CD8-positive, alpha-beta memory T cell (primary cell): ENCODE results near the gene ADTRP. TPM values are rescaled to one million over a fixed set of nuclear protein-coding genes. Genes with fewer than 3 reads are reported as not detected.
A peak's percentile ranks its signal among the peaks of the same experiment; 100 is the strongest.

Experiments
- CTCF ChIA-PET: fragments of 350-600 bp; sonication (Branson Sonifier 250); formaldehyde crosslinking; loops from one replicate; lab custom pipeline; 2021; ENCODE audit warnings: antibody characterized with exemption; lab: Charles Lee
- POLR2A ChIA-PET: fragments of 350-600 bp; sonication (Branson Sonifier 250); formaldehyde crosslinking; loops from one replicate; lab custom pipeline; 2021; ENCODE audit warnings: antibody characterized with exemption; lab: Charles Lee
- DNase-seq, 5 donors: peaks; one replicate each; pipeline versions ENCODE4 v3.0.0 to v3.0.0-alpha.2; 2020 to 2022; ENCODE audit warnings: mixed read lengths in 1 of 5
- H3K27ac ChIP-seq: one replicate; pipeline ENCODE4 v1.7.0; 2013; ENCODE audit warnings: low read depth, mild to moderate bottlenecking, low read length, moderate library complexity
- H3K27me3 ChIP-seq: 2 replicates; pipeline ENCODE4 v1.7.0; 2013; ENCODE audit warnings: low read length, mild to moderate bottlenecking; ENCODE audit not compliant: insufficient read depth, poor library complexity, severe bottlenecking
- H3K36me3 ChIP-seq: 2 replicates; pipeline ENCODE4 v1.7.0; 2013; ENCODE audit warnings: mild to moderate bottlenecking, low read length, moderate library complexity; ENCODE audit not compliant: insufficient read depth
- H3K4me1 ChIP-seq: 2 replicates; pipeline ENCODE4 v1.7.0; 2013; ENCODE audit warnings: mild to moderate bottlenecking, low read length, moderate library complexity; ENCODE audit not compliant: insufficient read depth
- H3K4me3 ChIP-seq: 2 replicates; pipeline ENCODE4 v1.7.0; 2013; ENCODE audit warnings: mild to moderate bottlenecking, low read length
- H3K9me3 ChIP-seq: 2 replicates; pipeline ENCODE4 v1.7.0; 2013; ENCODE audit warnings: mild to moderate bottlenecking, low read length
- H3K27ac Mint-ChIP-seq, 8 donors: one replicate each; pipeline ENCODE4 v1.8.0; 2020 to 2021; ENCODE audit warnings: mixed read lengths in 8 of 8, mild to moderate bottlenecking in 6 of 8, inconsistent platforms in 3 of 8, moderate library complexity in 3 of 8
- H3K27me3 Mint-ChIP-seq, 2 donors: one replicate each; pipeline ENCODE4 v1.8.0; 2020 to 2021; ENCODE audit warnings: mixed read lengths in 2 of 2, mild to moderate bottlenecking in 1 of 2, moderate library complexity in 1 of 2
- H3K36me3 Mint-ChIP-seq, 3 donors: one replicate each; pipeline ENCODE4 v1.8.0; 2020 to 2021; ENCODE audit warnings: mixed read lengths in 3 of 3, inconsistent platforms in 1 of 3, mild to moderate bottlenecking in 1 of 3
- H3K4me1 Mint-ChIP-seq, 3 donors: one replicate each; pipeline ENCODE4 v1.8.0; 2020 to 2021; ENCODE audit warnings: mixed read lengths in 3 of 3, inconsistent platforms in 1 of 3, mild to moderate bottlenecking in 1 of 3
- H3K4me3 Mint-ChIP-seq, 7 donors: one replicate each; pipeline ENCODE4 v1.8.0; 2020 to 2021; ENCODE audit warnings: mixed read lengths in 7 of 7, mild to moderate bottlenecking in 6 of 7, moderate library complexity in 4 of 7, inconsistent platforms in 2 of 7
- H3K9me3 Mint-ChIP-seq, 5 donors: one replicate each; pipeline ENCODE4 v1.8.0; 2020 to 2022; ENCODE audit warnings: mixed read lengths in 5 of 5, mild to moderate bottlenecking in 3 of 5, moderate library complexity in 2 of 5, inconsistent platforms in 1 of 5
- polyA plus RNA-seq: library from polyadenylated mRNA; unstranded; fragments of 300-500 nt; fragmentation: Illumina TruSeq; gene quantifications from one replicate; pipeline ENCODE4 v1.2.3, GENCODE V29; 2021
- total RNA-seq, 2 experiments: library from RNA; stranded (reverse); gene quantifications; one replicate each; pipeline ENCODE4 v1.2.3, GENCODE V29; 2021

Gene ADTRP
- total and polyA plus RNA-seq, 3 experiments from 2014 or later, result 3.2 to 3.9 TPM; not detected in 1

GRCh38 chr6:11718463-11718862 is 60.1 kb downstream of the ADTRP start:
- Mint-ChIP-seq H3K4me1 (peaks cover 14 to 27% (median 19%) of the 10 kb centered on the region in 3 donors), H3K27ac (no peak overlapping the region), H3K9me3 (no peaks in the 10 kb centered on the region), H3K4me3 (no peak overlapping the region), H3K36me3 (no peaks in the 10 kb centered on the region), H3K27me3 (peaks cover 6 to 7% of the 10 kb centered on the region in 2 donors)
- POLR2A ChIA-PET, result interaction anchor here (0.6 kb wide), 1 partner anchor 23 kb away, joined by 4 read pairs; no protein-coding TSS in a partner anchor
- CTCF ChIA-PET, result no interaction called here
- Histone ChIP-seq H3K27ac (no peak overlapping the region), H3K36me3 (no peaks in the 10 kb centered on the region), H3K9me3 (no peaks in the 10 kb centered on the region), H3K4me3 (no peak overlapping the region), H3K4me1 (peaks cover 43% of the 10 kb centered on the region), H3K27me3 (no peaks in the 10 kb centered on the region)
- no peak for DNase-seq

GRCh38 chr6:11718031-11718430 is 60.6 kb downstream of the ADTRP start:
- no peaks in the 10 kb centered on the region for H3K36me3 Mint-ChIP-seq
- CTCF ChIA-PET, result no interaction called here
- no peaks in the 10 kb centered on the region for H3K9me3 Mint-ChIP-seq
- no peak overlapping the region for H3K27ac Mint-ChIP-seq
- Histone ChIP-seq H3K27me3 (no peaks in the 10 kb centered on the region), H3K9me3 (no peaks in the 10 kb centered on the region), H3K4me3 (no peak overlapping the region), H3K27ac (no peak overlapping the region), H3K36me3 (no peaks in the 10 kb centered on the region), H3K4me1 (peaks cover 43% of the 10 kb centered on the region)
- DNase-seq, result no peak
- H3K4me1 Mint-ChIP-seq, result peaks cover 14 to 30% (median 23%) of the 10 kb centered on the region in 3 donors
- H3K4me3 Mint-ChIP-seq, result no peak overlapping the region
- POLR2A ChIA-PET, result no interaction called here
- peaks cover 4 to 6% of the 10 kb centered on the region in 2 donors for H3K27me3 Mint-ChIP-seq

- Histone ChIP-seq H3K27me3 (no peaks in the 10 kb centered on the region), H3K36me3 (no peaks in the 10 kb centered on the region), H3K4me1 (peaks cover 61% of the 10 kb centered on the region), H3K27ac (no peak overlapping the region), H3K4me3 (no peak overlapping the region), H3K9me3 (no peaks in the 10 kb centered on the region)
- ChIA-PET POLR2A (no interaction called here), CTCF (no interaction called here)
- Mint-ChIP-seq H3K27me3 (peaks cover 0 to 9% of the 10 kb centered on the region in 2 donors), H3K4me3 (peak overlapping the region in 4 of 7 donors; percentile 13 to 59 (median 46)), H3K4me1 (peaks cover 33 to 56% (median 54%) of the 10 kb centered on the region in 3 donors), H3K36me3 (no peaks in the 10 kb centered on the region), H3K27ac (peak overlapping the region in 7 of 8 donors; percentile 28 to 82 (median 65)), H3K9me3 (no peaks in the 10 kb centered on the region)
- DNase-seq, result no peak
These were observed 63.8 kb downstream of the ADTRP start for GRCh38 chr6:11714798-11715285.

GRCh38 chr6:11714116-11714797 is 64.3 kb downstream of the ADTRP start:
- Histone ChIP-seq H3K9me3 (no peaks in the 10 kb centered on the region), H3K27ac (no peak overlapping the region), H3K4me3 (no peak overlapping the region), H3K27me3 (no peaks in the 10 kb centered on the region), H3K36me3 (no peaks in the 10 kb centered on the region), H3K4me1 (peaks cover 67% of the 10 kb centered on the region)
- H3K27ac Mint-ChIP-seq, result peak overlapping the region in 7 of 8 donors; percentile 28 to 82 (median 68)
- ChIA-PET POLR2A (no interaction called here), CTCF (no interaction called here)
- H3K36me3 Mint-ChIP-seq, result no peaks in the 10 kb centered on the region
- H3K9me3 Mint-ChIP-seq, result no peaks in the 10 kb centered on the region
- peaks cover 33 to 56% (median 54%) of the 10 kb centered on the region in 3 donors for H3K4me1 Mint-ChIP-seq
- H3K27me3 Mint-ChIP-seq, result peaks cover 0 to 9% of the 10 kb centered on the region in 2 donors
- peak overlapping the region in 6 of 7 donors; percentile 13 to 59 (median 40) for H3K4me3 Mint-ChIP-seq
- DNase-seq, result peak in 1 of 5 donors; percentile 44

- ChIA-PET POLR2A (no interaction called here), CTCF (no interaction called here)
- H3K4me1 Mint-ChIP-seq, result peaks cover 33 to 56% (median 54%) of the 10 kb centered on the region in 3 donors
- H3K9me3 Mint-ChIP-seq, result no peaks in the 10 kb centered on the region
- peak overlapping the region; percentile 1 for H3K4me3 ChIP-seq
- no peak for DNase-seq
- peaks cover 77% of the 10 kb centered on the region for H3K4me1 ChIP-seq
- peaks cover 0 to 9% of the 10 kb centered on the region in 2 donors for H3K27me3 Mint-ChIP-seq
- peak overlapping the region in 2 of 8 donors; percentile 22 to 77 for H3K27ac Mint-ChIP-seq
- no peak overlapping the region for H3K27ac ChIP-seq
- no peaks in the 10 kb centered on the region for H3K27me3 ChIP-seq
- no peak overlapping the region for H3K4me3 Mint-ChIP-seq
- H3K36me3 Mint-ChIP-seq, result no peaks in the 10 kb centered on the region
- H3K9me3 ChIP-seq, result no peaks in the 10 kb centered on the region
- H3K36me3 ChIP-seq, result no peaks in the 10 kb centered on the region
These were observed 65.8 kb downstream of the ADTRP start for GRCh38 chr6:11712760-11713159.

GRCh38 chr6:11711984-11712711 is 66.5 kb downstream of the ADTRP start:
- Histone ChIP-seq H3K9me3 (no peaks in the 10 kb centered on the region), H3K36me3 (no peaks in the 10 kb centered on the region), H3K27ac (no peak overlapping the region), H3K4me3 (peak overlapping the region; percentile 1), H3K4me1 (peaks cover 77% of the 10 kb centered on the region), H3K27me3 (no peaks in the 10 kb centered on the region)
- peak overlapping the region in 7 of 8 donors; percentile 6 to 77 (median 49) for H3K27ac Mint-ChIP-seq
- peaks cover 33 to 56% (median 54%) of the 10 kb centered on the region in 3 donors for H3K4me1 Mint-ChIP-seq
- no peak for DNase-seq
- H3K36me3 Mint-ChIP-seq, result no peaks in the 10 kb centered on the region
- H3K4me3 Mint-ChIP-seq, result peak overlapping the region in 4 of 7 donors; percentile 22 to 65 (median 58)
- ChIA-PET POLR2A (no interaction called here), CTCF (interaction anchor here (1.1 kb wide), 1 partner anchor 11 kb away, joined by 3 read pairs; no protein-coding TSS in a partner anchor)
- H3K27me3 Mint-ChIP-seq, result peaks cover 0 to 9% of the 10 kb centered on the region in 2 donors
- no peaks in the 10 kb centered on the region for H3K9me3 Mint-ChIP-seq

GRCh38 chr6:11711003-11711983 is 67.3 kb downstream of the ADTRP start:
- Histone ChIP-seq H3K4me1 (peaks cover 76% of the 10 kb centered on the region), H3K27ac (no peak overlapping the region), H3K36me3 (no peaks in the 10 kb centered on the region), H3K4me3 (no peak overlapping the region), H3K9me3 (no peaks in the 10 kb centered on the region), H3K27me3 (no peaks in the 10 kb centered on the region)
- Mint-ChIP-seq H3K36me3 (no peaks in the 10 kb centered on the region), H3K9me3 (no peaks in the 10 kb centered on the region), H3K27me3 (peaks cover 0 to 9% of the 10 kb centered on the region in 2 donors), H3K27ac (peak overlapping the region in 7 of 8 donors; percentile 6 to 83 (median 49)), H3K4me3 (peak overlapping the region in 5 of 7 donors; percentile 22 to 65 (median 55)), H3K4me1 (peaks cover 33 to 56% (median 54%) of the 10 kb centered on the region in 3 donors)
- peak in 1 of 5 donors; percentile 37 for DNase-seq
- CTCF ChIA-PET, result interaction anchor here (0.8 to 1.2 kb wide), 3 partner anchors 12 to 13 kb away, joined by 3 read pairs; no protein-coding TSS in a partner anchor
- POLR2A ChIA-PET, result interaction anchor here (0.6 kb wide), 1 partner anchor 1016 kb away, joined by 6 read pairs; the partner anchor contains the start of gene PAK1IP1
